ENCODE data around the gene RAD51B.
"Not testable (repeated sequence)": the region's sequence is repeated elsewhere in the genome, so short reads cannot be mapped to it uniquely, and the experiment has no call there.

GRCh38 chr14:68763843-68764242 lies 944.3 kb downstream of the RAD51B start:
- TF ChIP-seq CTCF (IDR thresholded peaks at IDR 0.05); SIN3A (IDR thresholded peaks at IDR 0.05; ENCODE audit: borderline replicate concordance, insufficient read depth, low read depth, low read length); REST (IDR thresholded peaks at IDR 0.05; ENCODE audit: insufficient read depth in 1 of 2, low read depth in 2 of 2, low read length in 1 of 2); POLR2AphosphoS5 (IDR thresholded peaks at IDR 0.05; ENCODE audit: low read depth, low read length); TCF7L2 (IDR thresholded peaks at IDR 0.05; ENCODE audit: low read depth, low read length): not testable (repeated sequence)
